ENCODE results near the gene WNT8A.

The WNT8A gene

DNA sequence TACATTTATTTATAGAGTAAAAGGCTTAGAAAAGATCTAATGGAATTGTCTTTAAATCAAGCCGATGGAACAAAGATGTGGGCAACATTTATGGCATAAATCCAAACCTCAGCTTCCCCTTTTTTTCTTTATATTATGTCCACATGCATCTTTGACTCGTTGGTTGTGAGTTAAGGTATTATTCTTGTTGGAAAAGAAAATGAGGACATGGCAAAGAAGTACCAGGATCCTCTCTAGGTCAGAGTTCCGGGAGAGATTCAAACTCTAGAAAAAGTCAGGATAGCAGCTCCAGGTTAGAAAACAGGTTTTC, 55.9 kb downstream of the WNT8A start:
- Histone ChIP-seq H3K4me1 (ENCODE audit: control insufficient read depth, insufficient read depth, low read length) (no peaks in the 10 kb centered on the region), H3K9me3 (ENCODE audit: control insufficient read depth, low read length) (no peaks in the 10 kb centered on the region), H3K27ac (ENCODE audit: insufficient read depth, low read depth, low read length, poor library complexity, severe bottlenecking) (no peak overlapping the region), H3K27me3 (ENCODE audit: control insufficient read depth, insufficient read depth, low read length, poor library complexity, severe bottlenecking) (no peaks in the 10 kb centered on the region), H3K36me3 (ENCODE audit: control insufficient read depth, insufficient read depth, low read length) (no peaks in the 10 kb centered on the region), H3K4me3 (ENCODE audit: insufficient read depth, low read depth, low read length) (peak overlapping the region; percentile 72)
- WGBS, 2 experiments: 48 to 54% methylated on average over 2 of the region's 3 CpGs

DNA sequence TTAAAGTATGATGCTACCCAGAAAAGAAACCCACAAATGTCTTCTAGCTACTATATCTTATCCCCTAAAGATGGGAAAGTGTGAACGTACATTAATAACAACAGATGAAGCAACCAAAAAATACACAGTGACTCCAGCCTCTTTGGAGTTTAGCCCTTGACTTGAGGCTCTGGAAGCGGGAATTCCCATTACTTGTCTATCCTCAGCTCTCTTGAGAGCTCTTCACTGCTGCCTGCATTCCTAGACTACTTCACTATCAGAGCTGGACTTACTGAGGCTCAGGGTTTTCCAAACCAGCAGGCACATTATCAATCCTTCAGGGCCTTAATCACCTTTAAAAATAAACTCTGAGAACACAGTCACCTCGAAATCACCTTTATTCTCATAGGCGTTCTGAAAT, 56.4 kb downstream of the WNT8A start:
- no peaks in the 10 kb centered on the region for H3K27me3 ChIP-seq (ENCODE audit: control insufficient read depth, insufficient read depth, low read length, poor library complexity, severe bottlenecking)
- H3K36me3 ChIP-seq (ENCODE audit: control insufficient read depth, insufficient read depth, low read length): no peaks in the 10 kb centered on the region
- 89 to 92% methylated on average over 4 of the region's 4 CpGs for WGBS, 2 experiments
- no peak overlapping the region for H3K4me3 ChIP-seq (ENCODE audit: insufficient read depth, low read depth, low read length)
- no peak overlapping the region for H3K27ac ChIP-seq (ENCODE audit: insufficient read depth, low read depth, low read length, poor library complexity, severe bottlenecking)
- H3K9me3 ChIP-seq (ENCODE audit: control insufficient read depth, low read length): no peaks in the 10 kb centered on the region
- H3K4me1 ChIP-seq (ENCODE audit: control insufficient read depth, insufficient read depth, low read length): no peaks in the 10 kb centered on the region
